OCI-LY1 (cell line): Measurements from ENCODE around the gene DPY19L3.

ENCODE experiments used
- H2AFZ ChIP-seq: fragments of 200-600 bp; sonication (generic), shearing (Covaris generic); 2 replicates; pipeline ENCODE4 v1.6.0; 2014; ENCODE audit warnings: antibody characterized with exemption, mild to moderate bottlenecking, low read length
- H3F3A ChIP-seq: fragments of 200-600 bp; sonication (generic), shearing (Covaris generic); 2 replicates; pipeline ENCODE4 v1.6.0; 2014; ENCODE audit warnings: mild to moderate bottlenecking, antibody characterized with exemption, low read length, moderate library complexity; ENCODE audit not compliant: insufficient read depth
- H3K27ac ChIP-seq: fragments of 200-600 bp; sonication (generic); 2 replicates; pipeline ENCODE4 v1.5.1; 2014; ENCODE audit warnings: low read length, mixed run types, mild to moderate bottlenecking, low read depth; ENCODE audit not compliant: poor library complexity, severe bottlenecking
- H3K27me3 ChIP-seq: fragments of 200-600 bp; sonication (generic); 2 replicates; pipeline ENCODE4 v1.6.0; 2014; ENCODE audit warnings: antibody characterized with exemption, mild to moderate bottlenecking, low read length, moderate library complexity; ENCODE audit not compliant: insufficient read depth
- H3K36me3 ChIP-seq: fragments of 200-600 bp; sonication (generic); 2 replicates; pipeline ENCODE4 v1.6.1; 2014; ENCODE audit warnings: mild to moderate bottlenecking, antibody characterized with exemption, low read length, moderate library complexity, mixed read lengths; ENCODE audit not compliant: insufficient read depth
- H3K4me1 ChIP-seq: fragments of 200-600 bp; sonication (generic); 2 replicates; pipeline ENCODE4 v1.5.1; 2014; ENCODE audit warnings: mild to moderate bottlenecking, low read length, moderate library complexity; ENCODE audit not compliant: insufficient read depth, severe bottlenecking
- H3K4me2 ChIP-seq: fragments of 200-600 bp; sonication (generic), shearing (Covaris generic); 2 replicates; pipeline ENCODE4 v1.6.1; 2014; ENCODE audit warnings: low read length
- H3K4me3 ChIP-seq: fragments of 200-600 bp; sonication (generic); 2 replicates; pipeline ENCODE4 v1.5.1; 2014; ENCODE audit warnings: low read length, low read depth, mild to moderate bottlenecking, mixed read lengths; ENCODE audit not compliant: poor library complexity, severe bottlenecking
- H3K79me2 ChIP-seq: fragments of 200-600 bp; shearing (Covaris generic); 2 replicates; pipeline ENCODE4 v1.6.1; 2016; ENCODE audit warnings: mixed run types, low read length, mixed read lengths; ENCODE audit not compliant: insufficient read depth
- H3K9ac ChIP-seq: fragments of 200-600 bp; sonication (generic), shearing (Covaris generic); 2 replicates; pipeline ENCODE4 v1.6.1; 2014; ENCODE audit warnings: mild to moderate bottlenecking, low read length, mixed read lengths
- H3K9me2 ChIP-seq: fragments of 200-600 bp; sonication (generic), shearing (Covaris generic); 2 replicates; pipeline ENCODE4 v1.6.1; 2014; ENCODE audit warnings: low read depth, mild to moderate bottlenecking, low read length, mixed read lengths
- H3K9me3 ChIP-seq: fragments of 200-600 bp; shearing (Covaris generic); 2 replicates; pipeline ENCODE4 v1.6.1; 2014; ENCODE audit warnings: low read length, mixed read lengths
- H4K20me1 ChIP-seq: fragments of 200-600 bp; sonication (generic), shearing (Covaris generic); 2 replicates; pipeline ENCODE4 v1.6.0; 2016; ENCODE audit warnings: mild to moderate bottlenecking, low read length; ENCODE audit not compliant: insufficient read depth
- CTCF ChIP-seq: fragments of 200-600 bp; sonication (generic), shearing (Covaris generic); IDR thresholded peaks from 2 replicates; pipeline ENCODE4 v1.5.1; 2017; ENCODE audit warnings: mild to moderate bottlenecking, antibody characterized with exemption, low read length, moderate library complexity, mixed read lengths
- EZH2 ChIP-seq: fragments of 200-600 bp; sonication (generic), shearing (Covaris generic); IDR thresholded peaks from 2 replicates; pipeline ENCODE4 v1.8.0; 2017; ENCODE audit warnings: borderline replicate concordance, mixed run types, mild to moderate bottlenecking, antibody characterized with exemption, low read length, moderate library complexity, mixed read lengths

The DPY19L3 gene

GRCh38 chr19:32388393-32388855 lies 17.1 kb upstream of the DPY19L3 start:
- Histone ChIP-seq H3K9me3 (no peaks in the 10 kb centered on the region), H3K4me1 (no peaks in the 10 kb centered on the region), H2AFZ (no peak overlapping the region), H3K4me3 (no peak overlapping the region), H4K20me1 (no peaks in the 10 kb centered on the region), H3K9me2 (no peaks in the 10 kb centered on the region), H3K27ac (no peak overlapping the region), H3F3A (no peaks in the 10 kb centered on the region), H3K36me3 (peaks cover 15% of the 10 kb centered on the region), H3K4me2 (no peak overlapping the region), H3K79me2 (no peaks in the 10 kb centered on the region), H3K27me3 (no peaks in the 10 kb centered on the region), H3K9ac (no peak overlapping the region)
- TF ChIP-seq EZH2 (no peak), CTCF (no peak)

- Histone ChIP-seq H2AFZ (no peak overlapping the region), H3F3A (no peaks in the 10 kb centered on the region), H3K4me2 (no peak overlapping the region), H3K27me3 (no peaks in the 10 kb centered on the region), H4K20me1 (no peaks in the 10 kb centered on the region), H3K36me3 (peaks cover 12% of the 10 kb centered on the region; the same call in 1 of the 2 replicates), H3K9me3 (no peaks in the 10 kb centered on the region), H3K4me3 (no peak overlapping the region), H3K79me2 (no peaks in the 10 kb centered on the region), H3K9me2 (no peaks in the 10 kb centered on the region), H3K27ac (no peak overlapping the region), H3K4me1 (no peaks in the 10 kb centered on the region), H3K9ac (no peak overlapping the region)
- TF ChIP-seq CTCF (no peak), EZH2 (no peak)
Observed at GRCh38 chr19:32392901-32393300, 12.7 kb upstream of the DPY19L3 start.

- TF ChIP-seq CTCF (no peak), EZH2 (no peak)
- Histone ChIP-seq H3K27ac (no peak overlapping the region), H3F3A (no peaks in the 10 kb centered on the region), H3K9me3 (no peaks in the 10 kb centered on the region), H3K79me2 (no peaks in the 10 kb centered on the region), H3K9me2 (no peaks in the 10 kb centered on the region), H4K20me1 (no peaks in the 10 kb centered on the region), H2AFZ (no peak overlapping the region), H3K4me2 (no peak overlapping the region), H3K4me3 (no peak overlapping the region), H3K9ac (no peak overlapping the region), H3K36me3 (peaks cover 12% of the 10 kb centered on the region; the same call in 1 of the 2 replicates), H3K4me1 (no peaks in the 10 kb centered on the region), H3K27me3 (no peaks in the 10 kb centered on the region)
Observed at GRCh38 chr19:32396046-32396652, 9.4 kb upstream of the DPY19L3 start.
